ENCODE data around the gene PSME3.
"Not testable (repeated sequence)": the region's sequence is repeated elsewhere in the genome, so short reads cannot be mapped to it uniquely, and the experiment has no call there.

Gene PSME3

GRCh38 chr17:42878924-42879595, 45.9 kb downstream of the PSME3 start:
- DNase-seq, result no peak

DNA sequence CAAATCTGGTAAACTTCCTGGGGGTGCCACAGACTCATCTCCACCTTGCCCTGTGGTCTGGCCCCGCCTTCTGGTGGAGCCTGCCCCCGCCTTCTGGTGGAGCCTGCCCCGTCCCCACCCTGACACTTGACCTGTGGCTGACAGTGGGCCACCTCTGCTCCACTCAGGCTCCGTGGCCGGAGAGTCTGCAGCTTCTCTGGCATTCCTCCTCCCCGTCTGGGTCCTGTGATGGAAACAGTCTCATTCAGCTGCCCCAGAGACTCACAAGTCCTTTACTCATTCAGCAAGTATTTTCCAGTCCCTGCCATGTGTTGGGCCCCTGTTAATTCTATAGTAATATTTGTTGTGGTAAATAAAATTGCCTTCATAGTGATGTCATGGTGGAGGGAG, 46.4 kb downstream of the PSME3 start:
- DNase-seq, result no peak

DNA sequence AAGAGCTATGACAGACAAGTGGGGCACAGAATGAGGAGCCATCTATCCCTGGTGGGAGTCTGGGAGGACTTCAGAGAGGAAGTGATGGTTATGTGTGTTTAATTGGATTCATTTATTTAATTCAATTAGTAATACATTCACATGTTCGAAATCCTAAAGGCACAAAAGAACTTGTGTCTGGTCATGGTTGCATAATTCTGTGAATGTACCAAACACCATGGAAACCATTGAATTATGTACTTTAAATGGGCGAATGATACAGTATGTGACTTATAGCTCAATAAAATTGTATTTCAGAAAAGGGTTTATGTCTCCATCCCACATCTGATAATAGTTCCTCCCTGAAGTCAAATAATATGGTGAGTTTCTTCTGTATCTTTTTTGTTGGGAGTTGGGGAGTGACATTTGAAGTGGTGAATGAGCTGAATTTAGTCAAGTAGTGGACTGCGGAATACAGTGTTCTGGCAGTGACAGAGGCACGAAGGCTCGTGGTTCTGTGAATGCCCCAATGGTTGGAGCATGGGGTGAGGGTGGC, 47.6 kb downstream of the PSME3 start:
- DNase-seq, result no peak

DNA sequence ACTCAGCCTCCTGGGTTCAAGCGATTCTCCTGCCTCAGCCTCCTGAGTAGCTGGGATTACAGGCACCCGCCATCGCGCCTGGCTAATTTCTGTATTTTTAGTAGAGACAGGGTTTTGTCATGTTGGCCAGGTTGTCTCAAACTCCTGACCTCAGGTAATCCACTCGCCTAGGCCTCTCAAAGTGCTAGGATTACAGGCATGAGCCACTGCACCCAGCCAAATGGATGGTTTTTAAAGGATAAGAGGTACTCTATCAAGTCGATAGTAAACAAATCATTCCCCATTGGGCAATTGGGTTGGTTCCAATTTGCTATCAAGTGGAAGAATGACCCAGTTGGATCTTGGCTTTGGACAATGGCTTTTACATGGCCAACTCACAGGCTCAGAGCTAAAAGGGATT, 48.5 kb downstream of the PSME3 start:
- DNase-seq, result not testable (repeated sequence)

GRCh38 chr17:42882166-42882565, 49.0 kb downstream of the PSME3 start:
- no peak for DNase-seq

GRCh38 chr17:42883802-42884558, 50.8 kb downstream of the PSME3 start:
- DNase-seq, result no peak

DNA sequence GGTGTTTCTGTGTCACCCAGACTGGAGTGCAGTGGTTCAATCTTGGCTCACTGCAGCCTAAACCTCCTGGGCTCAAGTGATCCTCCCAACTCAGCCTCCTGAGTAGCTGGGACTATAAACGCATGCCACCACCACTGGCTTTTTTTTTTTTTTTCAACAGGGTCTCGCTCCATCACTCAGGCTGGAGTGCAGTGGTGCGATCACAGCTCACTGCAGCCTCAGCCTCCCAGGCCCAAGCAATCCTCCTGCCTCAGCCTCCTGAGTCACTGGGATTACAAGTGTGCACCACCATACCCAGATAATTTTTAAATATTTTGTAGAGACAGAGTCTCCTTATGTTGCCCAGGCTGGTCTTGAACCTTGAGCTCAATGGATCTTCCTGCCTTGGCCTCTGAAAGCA, 52.6 kb downstream of the PSME3 start:
- not testable (repeated sequence) for DNase-seq

- DNase-seq, result peak; percentile 57 to 58
Observed at GRCh38 chr17:42886283-42887176, 53.3 kb downstream of the PSME3 start.

DNA sequence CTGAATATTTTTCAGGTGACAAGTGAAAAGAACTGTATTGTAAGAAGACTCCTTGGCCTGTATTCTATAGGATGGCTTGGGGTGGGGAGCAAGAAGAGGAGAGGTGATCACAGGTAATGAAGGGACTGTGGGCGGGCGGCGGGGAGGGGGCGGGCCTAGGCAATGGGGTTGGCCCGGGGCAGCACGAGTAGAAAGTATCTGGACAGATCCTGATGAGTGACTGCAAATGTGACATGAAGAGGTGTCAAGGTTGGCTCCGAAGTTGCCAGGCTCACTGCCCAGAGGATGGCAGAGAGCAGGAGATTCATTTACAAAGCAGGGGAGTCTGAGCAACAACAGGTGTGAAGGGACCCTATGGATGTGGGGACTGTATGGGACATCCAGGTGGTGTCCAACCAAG, 56.6 kb downstream of the PSME3 start:
- no peak for DNase-seq

GRCh38 chr17:42891539-42892152, 58.4 kb downstream of the PSME3 start:
- no peak for DNase-seq

DNA sequence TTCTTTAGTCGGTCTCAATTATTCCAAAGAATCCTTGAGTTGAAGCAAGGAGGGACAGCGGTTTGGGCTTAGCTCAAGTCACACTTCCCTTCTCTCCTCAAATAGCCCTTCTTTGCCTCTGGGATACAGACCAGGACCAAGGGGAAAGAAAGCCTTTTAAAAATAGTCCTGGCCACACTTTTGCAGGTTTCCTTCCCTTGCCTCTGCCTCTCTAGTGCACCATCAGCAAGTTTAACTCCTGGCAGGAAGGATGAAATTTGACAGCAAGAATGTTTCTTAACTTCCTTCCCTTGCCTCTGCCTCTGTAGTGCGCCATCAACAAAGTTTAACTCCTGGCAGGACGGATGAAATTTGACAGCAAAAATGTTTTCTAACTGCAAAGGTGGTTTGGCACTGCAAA, 60.2 kb downstream of the PSME3 start:
- peak in 1 of 2 donors; percentile 42 for DNase-seq

Measured in inflammatory macrophage (primary cell).